HG03108 (cell line): ENCODE data around the gene SDC1.
"Not testable (repeated sequence)": the region's sequence is repeated elsewhere in the genome, so short reads cannot be mapped to it uniquely, and the experiment has no call there.

Experiments used
- ATAC-seq: cut with Tn5 transposase; IDR thresholded peaks from one replicate; pipeline ENCODE4 v1.9.1; 2021; ENCODE audit warnings: moderate library complexity; ENCODE audit not compliant: unreplicated experiment

The SDC1 gene

DNA sequence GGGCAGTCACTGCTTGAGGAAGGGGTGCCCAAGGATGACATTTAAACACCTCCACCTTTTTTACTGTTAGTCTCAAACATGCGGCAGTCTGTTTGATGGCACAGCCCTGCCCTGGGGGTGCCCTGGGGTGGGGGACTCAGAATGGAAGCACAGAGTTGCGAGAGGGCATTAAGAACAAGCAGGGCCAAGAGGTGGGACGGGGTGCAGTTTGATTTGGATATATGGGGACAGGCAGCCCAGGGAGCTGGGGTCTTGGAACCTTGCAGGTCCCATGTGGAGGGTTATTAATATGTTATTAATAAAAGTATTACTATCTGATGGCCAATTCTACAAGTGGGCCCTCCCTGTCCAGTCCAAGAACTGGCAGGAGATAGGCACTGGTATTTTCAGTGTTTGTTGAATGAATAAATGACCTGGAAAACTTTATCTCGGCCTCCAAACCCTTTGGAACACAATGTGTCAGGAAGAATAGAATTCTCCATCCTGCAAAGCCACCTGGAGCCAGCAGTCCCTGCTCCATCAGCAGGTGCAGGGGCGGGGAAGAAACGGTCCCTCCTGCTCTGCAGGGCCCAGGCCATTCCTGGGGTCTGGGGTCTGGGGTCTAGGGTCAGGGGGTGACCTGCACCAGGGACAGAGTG lies 25.2 kb downstream of the SDC1 start:
- ATAC-seq, result no peak

DNA sequence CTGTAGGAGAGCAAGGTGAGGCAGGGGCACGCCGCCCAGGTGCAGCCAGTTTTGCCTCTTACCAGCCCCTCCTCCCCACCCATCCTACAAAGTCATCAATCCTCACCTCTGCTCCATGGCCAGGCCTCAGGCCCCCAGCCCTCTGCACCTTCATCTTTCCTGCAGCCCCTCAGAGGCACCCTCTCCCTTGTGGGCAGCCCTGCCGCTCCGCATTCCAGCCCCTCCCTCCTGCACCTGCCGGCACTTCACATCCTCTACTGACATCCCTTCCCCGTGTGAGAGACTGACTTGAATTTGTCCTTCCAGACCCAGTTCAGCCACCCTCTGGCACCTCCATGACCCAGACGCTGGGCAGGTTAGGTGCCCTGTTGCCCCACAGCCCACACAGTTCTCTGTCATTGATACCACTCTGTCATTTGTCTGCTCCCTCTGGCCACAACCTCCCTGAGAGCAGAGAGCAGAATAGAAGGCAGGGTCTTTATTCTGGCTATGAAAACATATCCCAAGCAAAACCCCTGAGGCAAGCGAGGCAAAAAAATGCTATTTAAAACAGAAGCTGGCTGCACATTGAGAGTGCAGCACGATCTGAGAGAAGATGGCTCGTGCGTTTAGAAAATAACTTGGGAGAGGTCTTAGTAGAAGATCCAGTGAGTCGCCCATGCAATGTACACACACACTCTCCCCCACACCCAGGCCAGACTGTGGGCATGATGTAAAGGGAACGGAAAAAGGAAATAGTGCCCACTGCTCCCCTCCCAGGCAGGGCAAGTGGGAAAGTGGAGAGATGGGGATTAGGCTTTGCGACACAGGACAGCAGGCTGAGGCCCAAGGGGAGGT lies 25.9 kb downstream of the SDC1 start:
- no peak for ATAC-seq

DNA sequence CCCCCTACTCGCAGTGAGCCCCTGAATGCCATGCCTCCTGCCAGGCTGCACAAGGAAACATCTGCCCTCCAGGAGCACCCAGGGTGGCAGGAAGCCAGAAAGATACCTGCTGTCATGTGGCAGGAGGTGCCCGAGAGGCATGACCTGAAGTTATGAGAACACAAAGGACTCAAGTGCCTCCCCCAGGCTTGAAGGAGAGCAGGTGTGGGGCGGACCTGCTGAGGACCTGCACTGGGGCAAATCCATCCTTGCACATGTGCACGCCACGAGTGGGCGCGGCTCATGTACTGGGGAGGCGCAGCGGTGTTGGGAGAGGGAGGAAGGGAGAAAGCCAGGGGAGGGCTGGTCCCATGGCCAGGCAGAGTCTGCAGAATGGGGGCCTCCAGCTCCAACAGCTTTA lies 26.9 kb downstream of the SDC1 start:
- no peak for ATAC-seq

DNA sequence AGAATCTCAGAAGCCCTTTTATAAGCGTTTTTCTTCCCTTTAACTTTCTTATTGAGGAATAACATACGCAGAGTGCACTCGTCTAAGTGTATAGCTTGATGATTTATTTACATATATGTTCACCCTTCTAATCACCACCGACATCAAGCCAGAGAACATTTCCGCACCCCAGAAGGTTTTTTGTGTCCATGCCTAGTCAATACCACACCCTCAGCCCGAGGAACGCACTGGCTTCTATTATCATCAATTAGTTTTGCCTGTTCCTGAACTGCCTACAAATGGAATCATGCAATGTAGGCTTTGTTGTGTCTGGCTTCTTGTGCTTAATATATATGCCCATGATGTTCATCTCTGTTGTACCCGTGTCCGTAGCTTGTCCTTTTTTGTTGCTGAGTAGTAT lies 27.7 kb downstream of the SDC1 start:
- no peak for ATAC-seq

DNA sequence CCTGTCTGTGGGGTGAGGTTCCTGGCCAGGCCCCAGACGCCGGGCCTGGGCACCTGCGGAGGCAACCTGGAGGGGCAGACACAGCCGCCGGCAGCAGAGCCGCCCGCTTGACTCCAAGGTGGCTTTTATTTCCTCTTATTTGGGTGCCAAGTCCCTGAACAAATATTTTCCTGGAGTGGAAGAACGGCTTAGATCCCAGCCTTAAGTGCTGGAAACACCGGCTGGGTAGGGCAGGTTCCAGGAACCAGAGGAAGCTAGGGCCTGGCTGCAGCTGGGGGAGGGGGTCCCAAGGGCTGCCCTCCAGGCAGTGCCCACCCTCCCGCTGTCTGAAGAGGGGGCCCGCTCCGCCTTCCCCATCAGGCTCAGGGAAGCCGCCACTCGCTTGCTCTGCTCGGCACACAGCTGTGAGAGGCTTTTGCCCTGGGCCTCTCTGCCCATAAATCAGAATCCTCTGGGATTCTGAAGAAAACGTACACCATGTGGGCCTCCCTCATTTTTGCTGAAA lies 28.2 kb downstream of the SDC1 start:
- no peak for ATAC-seq

DNA sequence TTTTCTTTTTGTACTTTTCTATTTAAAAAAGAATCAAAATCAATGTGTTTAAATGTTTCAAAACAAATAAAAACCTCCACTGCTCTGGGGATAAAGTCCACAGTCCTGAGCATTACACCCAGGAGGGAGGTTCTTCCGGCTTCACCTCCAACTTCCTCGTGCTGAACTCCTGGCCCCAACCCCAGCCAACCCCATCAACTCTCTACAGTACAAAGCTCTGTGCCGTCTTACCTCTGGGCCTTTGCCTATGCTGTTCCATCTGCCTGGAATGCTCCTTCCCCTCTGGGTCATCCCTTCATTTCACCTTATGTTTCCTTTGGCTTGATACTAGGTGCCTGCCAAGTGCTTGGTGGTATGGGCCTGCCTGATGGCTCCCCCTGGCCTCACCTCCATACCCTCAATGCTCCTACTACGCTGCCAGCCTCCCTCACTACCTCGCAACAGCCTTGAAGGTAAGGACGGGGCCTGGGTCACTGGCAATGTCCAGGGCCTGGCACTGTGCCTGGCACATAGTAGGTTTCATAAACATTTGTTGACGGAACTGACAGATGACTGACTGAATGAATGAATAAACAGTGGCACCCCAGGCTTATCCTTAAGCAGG lies 28.8 kb downstream of the SDC1 start:
- no peak for ATAC-seq

DNA sequence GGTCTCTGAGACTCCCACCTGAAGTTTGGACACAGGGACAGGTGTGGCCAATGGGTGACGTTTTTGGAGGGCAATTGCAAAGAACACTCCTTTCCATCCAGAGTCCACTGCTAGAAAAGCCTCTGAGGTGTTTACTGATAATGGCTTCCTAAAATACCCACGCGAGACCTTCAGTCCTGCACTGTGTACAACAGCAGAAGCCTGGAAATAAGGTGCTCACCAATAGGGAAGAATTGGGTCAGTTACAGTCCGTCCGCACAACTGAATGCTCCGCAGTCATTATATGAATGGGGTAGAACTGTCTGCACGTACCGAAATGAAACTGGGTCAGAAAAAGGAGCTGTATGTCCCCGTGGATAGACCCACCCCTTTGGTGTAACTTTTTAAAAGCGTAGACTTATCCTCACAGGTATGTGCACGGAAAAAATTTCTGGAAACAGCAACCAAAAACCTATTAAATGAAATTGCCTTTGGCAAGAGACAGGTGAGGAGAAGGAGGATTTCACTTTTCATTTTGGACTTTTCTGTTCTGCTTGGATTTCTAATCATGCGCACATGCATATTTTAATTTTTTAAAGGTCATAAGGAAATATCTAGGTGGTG lies 29.4 kb downstream of the SDC1 start:
- ATAC-seq, result no peak

DNA sequence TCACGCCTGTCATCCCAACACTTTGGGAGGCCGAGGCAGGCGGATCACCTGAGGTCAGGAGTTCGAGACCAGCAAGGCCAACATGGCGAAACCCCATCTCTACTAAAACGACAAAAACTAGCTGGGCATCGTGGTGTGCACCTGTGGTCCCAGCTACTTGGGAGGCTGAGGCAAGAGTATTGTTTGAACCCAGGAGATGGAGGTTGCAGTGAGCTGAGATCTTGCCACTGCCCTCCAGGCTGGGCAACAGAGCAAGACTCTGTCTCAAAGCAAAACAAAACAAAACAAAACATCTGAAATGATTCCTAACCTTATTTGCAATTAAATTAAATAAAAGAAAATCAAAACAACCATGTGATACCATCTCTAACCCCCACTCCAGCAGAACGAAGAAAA lies 29.9 kb downstream of the SDC1 start:
- ATAC-seq, result not testable (repeated sequence)

DNA sequence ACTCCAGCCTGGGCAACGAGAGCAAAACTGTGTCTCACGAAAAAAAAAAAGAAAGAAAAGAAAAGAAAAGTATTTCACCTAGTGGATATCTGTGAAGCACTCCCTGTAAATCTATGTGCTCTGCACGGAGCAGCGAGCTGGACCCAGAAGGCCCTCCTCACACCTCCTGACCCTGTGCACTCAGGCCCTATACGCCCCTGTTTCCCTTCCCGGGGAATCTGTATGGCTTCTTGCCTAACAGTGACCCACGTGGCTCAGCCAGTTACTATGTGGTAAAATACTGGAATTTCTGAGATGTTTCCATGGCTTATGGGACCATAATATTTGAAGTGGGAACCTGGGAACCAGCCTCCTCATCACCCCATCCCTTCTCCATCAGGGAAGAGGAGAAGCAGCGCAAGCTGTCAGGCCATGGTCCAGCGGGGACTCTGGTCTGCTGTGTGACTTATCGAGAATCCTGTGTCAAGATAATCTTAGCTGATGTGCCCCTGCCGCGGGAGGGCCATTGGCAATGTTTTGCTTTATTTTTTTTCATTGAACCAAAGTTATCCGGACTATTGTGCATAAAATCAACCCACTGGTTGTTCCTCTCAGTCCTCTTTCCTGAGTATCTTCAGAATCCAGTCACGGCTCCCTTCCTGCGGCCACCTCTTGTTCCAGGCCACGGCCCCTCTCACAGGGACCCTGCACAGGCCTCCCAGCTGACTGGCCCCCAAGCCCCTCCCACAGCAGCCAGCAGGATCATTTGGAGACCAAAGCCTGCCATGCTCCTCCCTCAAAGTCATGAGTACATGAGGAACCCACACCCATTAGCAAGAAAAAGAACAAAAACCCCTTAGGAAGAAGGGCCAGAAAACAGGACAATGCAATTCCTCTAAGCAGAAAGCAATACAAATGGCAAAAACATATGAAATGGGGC lies 30.6 kb downstream of the SDC1 start:
- ATAC-seq, result no peak

DNA sequence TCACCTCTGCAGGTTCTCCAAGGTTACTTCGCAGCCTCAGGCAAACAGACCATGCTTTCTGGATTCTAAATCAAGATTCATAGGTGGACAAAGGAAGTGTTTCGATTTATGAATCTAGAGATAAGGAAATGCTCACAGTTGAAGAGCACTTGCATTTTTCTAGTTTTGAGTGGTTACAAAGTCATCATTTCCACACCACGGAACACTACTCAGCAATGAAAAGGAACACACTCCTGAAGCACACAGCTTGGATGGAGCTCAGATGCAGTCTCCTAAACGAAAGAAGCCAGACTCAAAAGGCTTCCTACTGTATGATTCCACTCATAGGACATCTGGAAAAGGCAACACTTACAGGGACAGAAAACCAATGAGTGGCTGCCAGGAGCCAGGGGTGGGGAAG lies 31.7 kb downstream of the SDC1 start:
- ATAC-seq, result no peak

DNA sequence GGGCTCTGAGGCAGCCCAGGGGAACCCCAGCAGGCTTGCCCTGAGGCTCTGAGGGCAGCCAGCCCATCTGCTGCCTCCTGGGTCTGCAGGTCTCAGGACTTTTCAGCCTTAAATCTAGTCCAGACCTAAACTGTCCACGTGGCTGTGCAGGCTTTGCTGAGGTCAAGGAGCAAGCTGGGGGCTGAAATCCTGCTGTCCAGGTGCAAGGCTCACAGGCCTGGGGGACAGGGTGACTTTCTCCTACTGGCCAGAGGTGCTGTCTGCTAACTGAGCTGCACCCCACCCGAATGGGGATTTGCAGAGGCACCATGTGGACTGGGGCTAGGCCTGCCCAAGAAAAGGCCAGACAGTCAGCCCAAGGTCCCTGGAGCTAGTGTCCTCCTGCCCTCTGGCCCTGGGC lies 32.1 kb downstream of the SDC1 start:
- no peak for ATAC-seq

DNA sequence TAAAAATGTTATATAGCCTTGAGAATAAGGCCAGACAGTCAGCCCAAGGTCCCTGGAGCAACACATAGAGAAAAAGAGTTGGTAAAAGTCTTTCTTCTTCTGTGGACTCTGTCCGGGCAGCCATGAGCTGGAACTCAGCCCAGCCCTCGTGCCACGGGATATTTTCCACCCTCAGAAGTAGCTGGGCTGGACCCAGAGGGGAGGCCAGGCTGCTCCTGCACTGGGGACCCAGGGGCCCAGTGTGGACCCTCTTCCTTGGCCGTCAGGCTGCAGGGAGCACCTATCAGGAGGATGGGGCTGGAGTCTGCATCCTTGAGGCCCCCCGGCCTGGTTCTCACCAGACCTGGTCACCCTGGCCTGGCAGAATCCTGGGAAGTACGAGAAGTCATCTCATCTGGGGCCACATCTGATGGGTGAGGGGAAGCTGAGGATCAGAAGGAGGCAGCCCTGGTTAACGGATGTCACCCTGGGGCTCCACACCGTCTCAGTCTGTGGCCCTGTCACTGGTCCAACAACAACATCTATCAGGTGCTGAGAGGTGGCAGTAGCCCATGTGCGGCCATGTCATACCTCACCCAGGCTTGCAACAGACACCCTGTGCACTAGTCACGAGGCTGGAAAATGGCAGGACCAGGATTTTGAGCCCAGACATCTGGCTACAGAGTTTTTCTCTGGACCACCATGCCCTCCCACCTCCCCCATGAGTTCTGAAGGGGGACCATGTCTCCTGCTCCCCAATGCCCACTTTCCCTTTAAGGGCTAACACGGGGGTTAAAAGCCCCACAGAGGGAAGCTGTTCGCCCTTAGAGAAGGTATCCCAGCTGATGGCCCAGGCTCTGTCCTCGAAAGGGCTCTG lies 33.0 kb downstream of the SDC1 start:
- no peak for ATAC-seq

DNA sequence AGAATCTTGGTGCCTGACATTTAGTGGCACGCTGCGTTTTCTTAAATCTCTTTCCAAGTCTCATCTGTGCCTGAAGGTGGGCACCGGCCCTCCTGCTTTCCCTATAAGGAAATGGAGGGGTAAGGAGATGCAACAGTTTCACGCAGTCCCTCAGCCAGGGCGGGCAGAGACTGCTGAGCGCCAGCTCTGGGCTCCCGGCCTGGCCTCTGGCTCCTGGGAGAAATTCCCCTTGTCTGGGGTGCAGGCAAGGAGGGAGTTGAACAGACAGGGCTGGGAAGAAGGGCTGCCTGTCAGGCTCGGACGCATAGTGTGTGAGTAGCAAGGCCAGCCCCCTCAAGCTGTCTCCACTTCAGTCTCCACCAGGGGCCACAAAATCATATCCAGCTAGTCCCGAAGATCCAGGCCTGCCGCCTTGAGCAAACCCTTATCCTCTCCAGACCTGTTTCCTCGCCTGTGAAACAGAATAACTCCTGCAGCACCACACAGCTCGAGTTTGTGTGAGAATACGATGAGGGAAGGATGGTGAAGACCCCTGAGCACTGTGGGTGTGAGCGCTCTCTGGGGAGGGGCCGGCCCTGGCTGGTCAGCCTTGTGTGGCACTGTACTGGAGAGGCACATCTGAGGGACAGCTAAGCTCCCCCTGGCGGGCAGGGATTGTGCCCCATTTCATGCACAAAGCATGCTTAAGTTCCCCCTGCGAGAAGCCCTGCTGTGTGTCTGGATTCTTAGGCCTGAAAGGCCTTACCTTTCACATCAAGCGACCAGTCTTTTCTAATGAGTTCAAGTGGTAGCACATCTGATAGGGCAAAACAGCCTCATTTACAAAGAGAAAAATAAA lies 33.8 kb downstream of the SDC1 start:
- no peak for ATAC-seq

DNA sequence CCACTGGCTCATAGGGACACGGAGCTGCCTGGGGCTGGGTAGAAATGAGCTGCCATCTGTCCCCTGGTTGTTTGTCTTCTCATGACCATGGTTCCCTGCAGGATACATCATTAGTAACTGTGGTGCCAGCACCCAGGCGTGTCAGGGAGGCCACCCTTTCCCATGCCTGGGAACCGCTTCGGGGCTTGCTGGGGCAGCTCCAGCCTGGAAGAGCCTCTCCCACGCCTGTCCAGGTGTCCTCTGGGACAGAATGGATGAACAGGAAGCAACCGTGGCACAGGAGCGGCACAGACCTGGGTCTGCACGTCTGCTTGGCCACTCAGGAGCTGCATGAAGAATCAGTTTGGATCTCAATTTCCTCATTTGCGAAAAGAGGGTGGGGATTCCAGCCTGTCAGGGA lies 34.8 kb downstream of the SDC1 start:
- no peak for ATAC-seq

DNA sequence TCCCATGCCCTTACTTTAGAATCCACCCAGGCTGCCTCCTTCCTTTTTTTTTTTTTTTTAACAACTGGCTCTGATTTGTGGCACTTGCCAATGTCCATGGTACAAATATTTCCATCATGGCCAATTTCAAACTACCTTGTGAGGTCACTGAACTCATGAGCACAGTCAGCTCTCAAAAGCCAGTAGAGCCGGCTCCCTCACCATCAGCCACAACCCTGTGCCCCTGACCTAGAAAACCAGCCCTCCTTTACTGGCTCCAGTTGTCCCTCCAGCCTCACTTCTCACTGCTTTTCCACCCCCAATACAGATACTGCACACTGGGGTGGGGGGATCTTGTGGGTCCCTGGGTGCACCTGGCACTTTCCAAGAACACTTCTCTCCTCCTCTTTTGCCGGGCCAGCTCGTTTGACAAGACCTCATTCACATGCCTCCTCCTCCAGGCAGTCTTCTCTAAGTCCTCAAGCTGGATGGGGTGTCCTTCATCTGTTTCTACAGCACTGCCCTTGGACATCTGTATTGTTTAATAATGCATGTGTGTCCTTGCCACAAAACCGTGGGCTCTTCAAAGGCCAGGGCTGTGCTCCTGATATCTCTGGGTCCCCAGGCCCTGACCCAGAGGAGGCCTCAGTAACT lies 35.5 kb downstream of the SDC1 start:
- ATAC-seq, result no peak

DNA sequence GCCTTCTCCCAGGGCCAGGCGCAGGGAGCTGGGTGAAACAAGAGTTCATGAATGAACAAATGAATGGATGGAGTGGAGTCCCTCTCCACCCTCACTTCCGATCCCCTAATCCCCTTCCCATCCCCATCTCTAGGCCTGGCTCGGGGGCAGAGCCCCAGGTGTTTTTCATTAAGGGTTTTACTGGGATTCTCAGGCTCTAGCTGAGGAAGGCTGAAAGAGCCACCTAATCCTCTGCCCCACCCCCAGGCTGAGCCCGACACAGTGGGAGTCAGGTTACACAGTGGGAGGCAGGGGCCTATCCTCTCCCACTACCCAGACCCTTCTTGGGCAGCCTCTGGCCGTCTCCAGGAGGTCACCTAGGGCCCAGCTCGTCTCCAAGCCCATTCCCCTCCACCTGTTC lies 36.1 kb downstream of the SDC1 start:
- no peak for ATAC-seq

DNA sequence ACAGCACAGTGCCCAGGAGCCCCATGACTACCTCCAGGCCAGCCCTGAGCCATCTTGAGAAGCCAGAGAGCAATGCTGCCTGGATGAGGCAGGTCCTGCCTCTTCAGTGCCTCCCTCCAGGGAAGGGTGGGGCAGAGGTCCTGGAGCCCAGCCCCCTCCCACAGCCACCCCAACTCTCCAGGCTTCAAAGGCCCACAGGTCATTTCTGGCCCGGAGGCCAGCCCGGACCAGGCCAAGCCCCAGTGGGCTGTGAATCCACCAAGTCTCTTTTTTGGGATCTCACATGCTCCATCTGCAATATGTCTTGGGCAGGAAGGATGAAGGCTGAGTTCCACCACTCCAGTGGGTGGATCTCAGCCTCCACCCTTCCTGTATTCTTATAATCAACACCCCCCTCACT lies 36.7 kb downstream of the SDC1 start:
- no peak for ATAC-seq

DNA sequence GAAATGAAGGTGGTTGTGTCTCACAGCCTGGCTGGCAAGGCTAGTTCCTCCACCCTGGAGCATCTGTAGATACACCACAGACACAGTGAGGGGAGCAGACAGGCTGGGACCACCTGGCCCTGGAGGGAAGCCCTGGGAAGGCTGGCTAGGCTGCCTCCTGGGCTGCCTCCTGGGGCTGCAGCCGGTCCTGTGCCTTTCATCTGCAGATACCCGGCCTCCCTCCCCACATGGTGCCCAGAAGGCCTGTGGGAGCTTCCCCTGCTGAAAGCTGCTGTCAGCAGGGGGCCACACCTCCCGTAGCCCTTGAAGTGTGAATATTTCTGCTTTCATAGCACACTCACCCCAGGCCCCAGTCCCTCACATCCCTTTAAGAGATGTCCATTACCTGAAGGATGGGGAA lies 37.6 kb downstream of the SDC1 start:
- no peak for ATAC-seq

DNA sequence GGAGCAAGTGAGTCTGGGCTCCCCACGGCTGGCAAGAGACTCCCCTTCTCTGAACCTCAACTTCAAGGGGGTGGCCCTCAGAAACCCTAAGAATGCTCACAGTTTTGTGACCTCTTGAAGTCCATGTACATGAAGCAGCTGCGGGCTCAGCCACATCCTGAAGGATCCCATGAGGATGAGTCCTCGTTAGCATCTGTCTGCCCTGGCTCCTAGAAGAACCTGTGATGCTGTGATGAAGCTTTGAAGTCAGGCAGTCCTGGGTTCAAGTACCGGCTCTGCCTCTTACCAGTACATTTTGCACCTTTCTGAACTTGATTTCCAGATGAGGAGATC lies 38.1 kb downstream of the SDC1 start:
- no peak for ATAC-seq
